GM21528 (cell line): ENCODE measurements around the gene KCNA2.

Experiments
- ATAC-seq: cut with Tn5 transposase; IDR thresholded peaks from one replicate; pipeline ENCODE4 v1.9.1; 2021; ENCODE audit warnings: mild to moderate bottlenecking, moderate library complexity; ENCODE audit not compliant: unreplicated experiment, low FRiP score

The KCNA2 gene

DNA sequence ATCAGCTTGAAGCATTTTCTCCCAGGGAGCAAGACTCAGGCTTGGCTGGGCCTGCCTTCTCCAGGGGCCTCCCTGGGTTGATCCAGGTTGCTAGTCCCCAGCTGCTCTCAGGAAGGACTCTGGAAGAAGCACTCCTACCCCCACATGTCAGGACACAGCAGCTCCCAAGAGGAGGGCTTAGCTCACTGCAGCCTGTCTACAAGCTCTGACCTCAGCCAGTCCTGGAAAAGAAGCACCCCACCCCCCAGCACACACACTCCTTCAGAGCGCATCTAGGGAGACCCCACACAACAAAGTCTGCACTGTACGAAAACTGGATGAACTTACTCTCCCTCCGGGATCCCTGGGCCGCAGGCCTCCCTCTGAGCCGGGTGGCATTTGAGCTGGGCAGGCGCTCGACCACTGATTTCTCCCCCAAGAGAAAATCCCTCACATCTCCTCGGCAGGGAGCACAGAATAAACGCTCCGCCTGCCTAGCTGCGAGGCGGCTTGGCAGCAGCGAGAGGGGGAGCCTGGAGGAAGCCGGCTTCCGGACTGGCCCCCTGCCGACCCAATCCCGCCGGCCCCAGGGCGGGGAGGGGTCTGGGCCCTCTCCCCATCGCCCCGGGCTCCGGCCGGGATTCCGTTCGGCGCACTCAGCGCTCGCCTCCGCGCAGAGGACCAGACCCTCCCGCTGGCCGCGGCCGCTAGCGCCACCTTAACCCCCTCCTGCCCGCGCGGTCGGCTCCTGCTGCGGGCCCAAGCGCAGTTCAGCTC lies at the start of gene KCNA2:
Gene KCNA2, minus strand, starts transcription at position 458 of the 756 bp plus-strand sequence. CDS start 1,576 bp downstream, outside the sequence.
- ATAC-seq, result no peak

DNA sequence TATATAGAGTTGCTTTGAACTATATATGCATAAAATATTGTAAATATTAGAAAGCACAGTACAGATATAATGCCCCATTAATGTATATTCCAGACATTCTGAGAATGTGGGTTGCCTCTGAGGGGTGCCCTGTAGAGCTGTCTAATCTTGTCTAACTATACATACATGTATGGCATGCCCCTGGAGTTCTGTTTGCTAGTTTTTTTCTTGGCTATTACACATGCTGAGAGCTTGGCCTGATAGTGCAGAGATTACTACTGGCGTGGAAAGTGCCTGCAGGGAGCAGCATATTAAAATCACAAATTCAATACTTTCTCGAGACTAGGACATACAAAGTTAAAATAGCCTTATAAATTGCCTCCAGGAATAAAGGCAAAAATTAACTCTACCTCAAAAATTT lies 44.5 kb upstream of the KCNA2 start:
- ATAC-seq, result no peak

DNA sequence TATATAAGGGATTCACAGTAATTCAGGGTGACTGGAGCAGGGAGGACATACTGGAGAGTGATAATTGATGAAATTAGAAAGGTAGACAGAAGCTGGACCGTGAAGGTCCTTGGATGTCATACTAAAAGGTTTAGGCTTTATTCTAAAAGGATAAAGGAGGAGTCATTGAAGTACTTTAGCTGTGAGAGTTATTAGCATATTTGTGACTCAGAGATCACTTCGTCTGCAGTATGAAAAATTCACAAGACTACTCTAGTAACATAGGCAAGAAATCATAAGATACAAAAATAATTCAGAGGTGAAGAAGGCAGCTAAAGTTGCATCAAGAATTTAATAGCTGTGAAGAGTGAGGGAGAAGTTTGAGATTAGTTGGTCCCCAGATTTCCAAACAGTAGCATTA lies 42.3 kb upstream of the KCNA2 start:
- no peak for ATAC-seq

DNA sequence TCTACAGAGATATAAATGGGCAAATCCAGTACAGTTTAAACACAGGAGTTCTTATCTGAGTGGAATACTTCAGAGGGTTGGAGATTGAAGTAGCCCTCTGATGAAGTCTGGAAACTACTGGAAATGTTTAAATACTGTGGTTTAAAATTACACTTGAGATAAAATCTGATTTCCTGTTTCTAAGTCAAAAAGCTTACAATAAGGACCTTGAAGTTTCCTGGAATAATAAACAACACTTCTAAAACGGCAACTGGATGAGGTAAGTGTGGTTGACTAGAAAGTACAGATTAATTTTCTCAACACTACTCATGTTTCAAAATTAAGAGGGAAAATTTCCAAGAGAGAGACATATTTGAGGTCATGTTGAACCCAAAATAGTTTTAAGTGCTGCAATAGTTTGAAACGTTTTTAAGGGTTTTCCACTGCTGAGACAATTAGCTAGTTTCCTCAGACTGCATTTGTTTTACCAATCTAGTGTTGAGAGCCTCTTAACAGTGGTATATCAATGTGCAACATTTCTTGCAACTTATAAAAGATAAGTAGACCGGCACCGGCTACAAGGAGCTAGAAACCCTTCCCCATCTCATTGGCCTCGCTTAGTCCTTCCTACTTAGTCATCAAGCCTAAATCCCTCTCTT lies 41.2 kb upstream of the KCNA2 start:
- no peak for ATAC-seq

DNA sequence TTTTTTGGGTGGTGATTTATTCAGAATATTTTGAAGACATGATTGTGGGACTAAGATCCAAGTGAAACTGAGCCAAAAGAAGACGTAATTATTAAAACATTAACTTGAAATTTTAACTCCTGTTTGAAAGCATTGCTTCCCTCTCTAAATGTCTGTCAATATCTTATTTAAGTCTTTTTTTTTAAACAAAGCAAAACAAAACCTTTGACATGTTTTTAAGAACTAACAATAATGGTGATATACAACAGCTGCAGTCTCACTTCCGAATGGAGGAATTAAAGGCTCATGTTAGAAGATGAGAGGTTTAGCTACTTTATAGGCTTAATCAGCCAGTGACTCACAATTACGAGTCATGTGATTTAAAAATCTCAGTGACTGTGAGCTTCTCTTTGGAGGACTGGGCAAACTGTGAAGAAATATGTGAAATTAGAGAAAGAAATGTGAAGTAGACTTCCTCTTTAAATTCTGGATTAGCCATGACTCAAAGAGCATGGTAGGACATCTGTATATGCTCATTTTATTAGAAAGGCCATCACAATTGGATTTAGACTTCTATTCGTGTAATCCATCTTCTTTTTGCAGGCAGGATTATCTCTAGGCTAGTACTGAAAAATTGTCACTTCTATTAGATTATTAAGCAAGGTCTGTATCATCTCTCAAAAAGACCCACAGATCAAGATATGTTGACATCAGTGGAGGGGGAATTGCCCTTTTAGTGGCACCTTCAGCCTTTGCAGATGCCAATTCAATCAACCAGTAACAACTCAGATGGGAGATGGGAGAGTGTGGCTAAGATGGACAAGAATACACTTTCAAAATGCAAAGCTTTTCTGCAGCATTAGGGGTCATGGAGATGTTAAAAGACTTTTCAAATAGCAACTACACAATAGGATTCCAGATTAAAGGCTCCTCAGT lies 39.9 kb upstream of the KCNA2 start:
- no peak for ATAC-seq

DNA sequence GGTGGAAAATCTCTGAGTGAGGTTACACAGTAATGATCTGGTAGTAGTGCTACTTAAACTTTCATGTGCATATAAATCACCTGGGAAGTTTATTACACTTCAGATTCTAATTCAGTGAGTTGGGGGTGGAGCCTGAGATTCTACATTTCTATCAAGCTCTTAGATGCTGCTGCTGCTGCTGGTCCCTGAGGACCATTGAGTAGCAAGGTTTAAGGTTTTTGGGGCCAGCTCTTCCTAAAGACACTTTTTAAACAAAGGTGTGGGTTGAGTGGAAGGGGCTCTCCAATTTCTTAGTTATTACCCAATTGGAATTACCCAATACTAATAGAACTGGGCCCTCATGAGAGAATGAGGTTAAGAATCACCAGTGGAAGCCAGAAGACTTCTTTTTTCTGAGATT lies 39.1 kb upstream of the KCNA2 start:
- no peak for ATAC-seq

DNA sequence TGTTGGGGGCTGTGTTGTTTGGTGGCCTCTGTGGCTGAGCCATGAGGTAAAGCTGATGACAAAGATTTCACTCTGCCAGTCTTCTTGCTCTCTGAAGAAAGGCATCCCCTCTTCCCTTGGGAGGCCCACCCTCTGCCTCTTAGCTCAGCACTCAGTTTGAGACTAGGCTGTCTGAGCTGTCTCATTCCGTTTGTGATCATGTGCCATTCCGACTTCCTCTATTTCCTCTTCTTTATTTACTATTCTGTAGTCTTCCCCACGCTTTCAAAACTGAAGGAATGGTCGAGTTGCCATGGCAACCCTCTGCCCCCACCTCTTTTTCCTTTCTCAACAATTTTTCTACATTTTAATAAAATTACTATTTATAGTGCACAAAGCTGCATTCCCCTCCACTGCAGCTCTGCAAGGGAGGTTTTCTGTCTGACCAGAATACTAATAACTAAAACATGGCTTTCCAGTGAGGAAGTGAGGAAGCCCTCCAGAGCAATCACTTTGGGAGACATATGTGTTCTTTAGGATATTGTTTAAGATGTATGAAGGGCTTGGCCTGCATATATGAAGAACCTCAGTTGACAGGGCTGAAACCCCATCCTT lies 37.8 kb upstream of the KCNA2 start:
- ATAC-seq, result no peak

DNA sequence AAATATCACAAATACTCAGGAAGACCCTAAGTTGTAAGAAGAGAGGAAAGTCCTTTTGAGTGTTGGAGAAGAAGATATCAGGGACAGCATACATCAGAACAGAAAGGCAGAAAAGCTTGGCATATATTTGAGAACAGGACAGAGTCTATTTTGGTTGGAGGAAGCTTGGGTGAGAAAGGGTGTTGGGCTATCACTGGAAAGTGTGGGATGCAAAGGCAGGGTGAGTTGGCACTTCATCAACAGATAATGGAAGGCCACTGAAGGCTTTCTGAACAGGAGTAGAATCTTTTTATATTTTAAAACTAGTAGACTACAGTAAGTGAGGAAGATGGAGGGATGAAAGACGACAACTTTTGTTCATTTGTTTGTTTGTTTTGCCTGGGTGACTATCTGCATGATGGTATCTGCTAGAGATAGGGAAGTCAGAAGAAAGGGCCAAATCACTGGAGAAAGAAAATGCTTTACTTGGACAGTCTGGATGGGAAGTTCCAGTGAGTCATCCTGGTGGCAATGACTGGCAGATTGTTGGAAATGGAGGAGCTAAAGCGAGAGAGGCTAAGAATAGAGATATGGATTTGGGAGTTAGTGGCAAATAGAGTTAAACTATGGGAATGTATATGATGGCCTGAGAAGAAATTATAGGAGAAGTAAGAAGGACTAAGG lies 33.7 kb upstream of the KCNA2 start:
- no peak for ATAC-seq

DNA sequence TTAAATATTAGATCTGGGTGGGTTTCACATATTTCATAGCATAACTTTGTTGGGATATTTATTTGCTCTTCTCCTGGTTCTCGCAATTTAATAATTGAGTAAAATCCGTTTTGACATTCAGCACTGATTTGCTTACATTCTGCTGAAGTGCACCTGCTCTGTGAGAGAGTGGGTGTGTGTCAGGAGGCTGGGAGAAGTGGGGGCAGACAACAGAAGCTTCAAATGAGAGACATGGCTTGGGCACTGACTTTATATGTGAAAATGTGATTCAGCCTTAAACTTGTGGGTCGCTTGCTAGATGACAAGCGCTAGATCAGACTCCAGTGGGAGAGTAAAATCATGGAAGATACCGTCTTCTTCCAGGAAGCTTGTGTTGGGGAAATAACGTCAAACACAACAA lies 32.4 kb upstream of the KCNA2 start:
- ATAC-seq, result no peak

DNA sequence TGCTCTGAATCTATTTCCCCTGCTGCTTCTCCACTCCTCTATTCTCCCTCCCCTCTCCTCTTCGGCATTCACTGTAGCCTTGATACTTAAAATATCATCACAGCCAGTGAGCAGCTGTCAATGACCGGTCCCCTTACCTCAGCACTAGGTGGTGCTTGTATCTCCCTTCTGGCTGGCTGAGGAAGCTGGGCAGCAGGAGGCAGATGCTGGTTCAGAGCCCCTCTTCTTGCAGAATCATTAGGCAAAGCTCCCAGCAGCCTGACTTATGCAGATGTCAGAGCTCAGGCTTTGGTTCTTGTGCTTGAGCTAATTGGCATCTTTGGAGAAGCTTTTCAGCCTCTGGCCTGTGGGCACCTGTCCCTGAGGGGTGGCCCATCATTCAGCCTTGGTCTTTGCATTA lies 31.9 kb upstream of the KCNA2 start:
- ATAC-seq, result no peak

DNA sequence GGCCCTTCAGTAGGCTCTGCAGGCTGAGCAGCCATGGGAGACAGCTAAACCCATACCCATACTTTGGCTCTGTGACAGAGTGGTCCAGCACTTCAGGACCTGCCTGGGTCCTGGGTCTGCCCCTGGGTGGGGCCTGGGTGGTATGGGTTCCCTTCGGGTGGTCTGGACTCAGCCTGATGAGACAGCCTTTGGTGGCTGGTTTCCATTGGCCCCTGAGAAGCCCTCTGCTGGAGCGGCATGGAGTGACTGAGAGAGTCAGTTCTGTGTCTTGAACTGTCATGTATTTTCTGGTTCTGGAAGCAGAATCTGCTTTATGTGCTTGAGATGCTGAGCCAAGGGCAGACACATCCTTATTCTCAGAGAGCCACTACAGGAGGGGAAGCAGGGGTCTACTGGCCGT lies 31.3 kb upstream of the KCNA2 start:
- ATAC-seq, result no peak

DNA sequence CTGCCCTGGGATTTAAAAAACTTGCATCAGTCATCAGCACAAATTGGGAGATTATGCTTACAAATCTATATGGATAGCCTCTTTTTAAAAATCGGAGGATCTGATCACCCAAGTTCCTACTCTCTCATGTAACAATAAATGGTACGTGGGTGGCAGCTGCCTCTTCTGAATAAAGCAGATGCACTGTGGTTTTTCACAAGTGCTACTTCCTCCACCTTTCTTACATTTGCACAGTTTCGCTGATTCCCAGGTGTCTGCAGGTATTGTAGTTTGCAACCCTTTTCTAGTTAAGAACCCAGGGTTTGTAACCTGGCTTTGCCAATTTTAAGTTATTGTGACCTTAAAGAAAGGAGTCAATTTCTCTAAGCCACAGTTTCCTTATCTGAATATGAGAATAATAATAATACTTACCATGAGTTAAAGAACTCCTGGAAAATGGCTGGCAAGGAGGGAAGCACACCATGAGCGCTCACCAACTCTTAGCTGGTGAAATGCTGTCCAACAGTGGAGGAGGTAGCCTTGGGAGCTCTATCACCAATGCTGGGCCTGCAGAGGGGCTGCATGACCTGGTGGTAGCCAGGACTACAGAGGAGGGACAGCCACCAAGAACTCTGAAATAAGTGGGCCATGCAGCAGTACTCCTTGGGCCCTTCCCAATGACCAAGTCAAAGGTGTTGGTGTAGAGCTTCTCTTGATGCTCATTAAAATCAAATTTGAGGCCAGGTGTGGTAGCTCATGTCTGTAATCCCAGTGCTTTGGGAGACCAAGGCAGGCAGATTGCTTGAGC lies 30.2 kb upstream of the KCNA2 start:
- no peak for ATAC-seq

DNA sequence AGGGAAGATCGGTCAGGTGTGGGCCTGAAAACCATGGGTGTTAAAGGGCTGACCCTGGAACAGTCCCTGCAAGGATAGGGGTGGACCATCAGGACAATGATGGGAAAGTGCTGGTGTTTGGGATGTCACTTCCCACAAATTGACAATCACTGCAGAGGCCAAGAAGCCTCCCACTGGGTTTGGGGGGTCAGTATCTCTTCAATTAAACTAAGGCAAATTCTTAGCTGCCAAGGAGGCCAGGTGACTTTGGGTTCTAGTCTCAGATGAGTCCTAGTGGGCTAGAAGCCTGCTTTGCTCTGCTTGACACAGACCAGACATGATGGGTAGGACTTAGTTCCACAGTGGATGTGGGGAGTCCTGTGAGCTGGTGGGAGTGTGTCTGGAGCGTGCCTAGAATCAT lies 29.3 kb upstream of the KCNA2 start:
- ATAC-seq, result no peak

DNA sequence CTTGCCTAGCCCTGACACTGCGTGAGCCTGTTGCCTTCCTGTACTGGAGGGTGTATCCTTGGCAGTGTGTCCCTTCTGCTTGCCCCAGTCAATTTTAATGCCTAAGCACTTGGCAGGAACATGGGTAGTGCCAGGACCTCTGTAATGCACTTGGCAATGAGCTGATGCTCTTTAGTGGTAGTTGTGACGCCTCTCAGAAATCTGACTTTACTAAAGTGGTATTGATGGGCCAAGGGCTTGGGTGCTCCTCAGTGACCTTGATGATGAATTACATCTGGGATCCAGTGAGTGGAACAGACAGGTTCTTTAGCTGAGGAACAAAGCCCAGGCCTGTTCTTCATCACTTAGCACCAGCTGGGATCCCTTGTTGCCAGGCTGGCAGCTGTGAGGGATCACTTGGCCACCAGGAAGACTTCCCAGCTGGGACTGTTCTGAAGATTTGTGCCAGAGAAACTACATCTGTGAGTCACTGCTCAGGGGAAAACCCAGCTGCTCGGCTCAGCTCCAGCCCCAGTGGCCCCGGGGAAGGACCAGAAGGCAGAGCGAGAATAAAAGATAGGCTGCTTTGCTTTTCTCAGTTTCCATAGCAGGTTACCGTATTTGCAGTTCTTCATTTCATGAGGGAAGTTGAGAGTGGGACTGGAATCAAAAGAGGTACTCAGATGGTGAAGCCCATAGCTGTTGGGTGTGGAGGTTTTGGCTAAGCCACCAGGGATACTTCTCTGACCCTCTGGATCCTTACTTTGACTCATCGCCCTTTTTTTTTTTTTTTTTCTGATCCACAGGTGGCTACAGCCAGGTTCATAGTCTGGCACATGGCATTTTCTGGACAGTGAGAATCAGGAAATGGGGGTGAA lies 28.5 kb upstream of the KCNA2 start:
- ATAC-seq, result peak; percentile 67

DNA sequence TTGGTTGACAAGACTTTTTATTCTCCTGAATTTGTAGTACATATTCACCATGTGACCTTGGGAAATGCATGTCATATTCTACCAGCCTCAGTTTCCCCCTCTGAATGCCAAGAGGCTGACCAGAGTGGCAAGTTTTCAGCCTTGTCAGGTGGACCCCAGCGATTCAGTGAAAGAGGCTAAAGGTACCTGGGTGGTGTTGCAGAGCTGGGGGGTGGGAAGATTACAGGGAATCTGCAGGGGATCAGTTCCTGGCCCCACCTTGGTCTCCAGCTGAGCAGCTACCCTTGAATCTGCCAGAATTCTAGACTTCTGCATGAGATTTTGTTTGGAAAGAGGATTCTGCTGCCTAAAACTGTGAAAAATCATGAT lies 27.9 kb upstream of the KCNA2 start:
- ATAC-seq, result no peak

DNA sequence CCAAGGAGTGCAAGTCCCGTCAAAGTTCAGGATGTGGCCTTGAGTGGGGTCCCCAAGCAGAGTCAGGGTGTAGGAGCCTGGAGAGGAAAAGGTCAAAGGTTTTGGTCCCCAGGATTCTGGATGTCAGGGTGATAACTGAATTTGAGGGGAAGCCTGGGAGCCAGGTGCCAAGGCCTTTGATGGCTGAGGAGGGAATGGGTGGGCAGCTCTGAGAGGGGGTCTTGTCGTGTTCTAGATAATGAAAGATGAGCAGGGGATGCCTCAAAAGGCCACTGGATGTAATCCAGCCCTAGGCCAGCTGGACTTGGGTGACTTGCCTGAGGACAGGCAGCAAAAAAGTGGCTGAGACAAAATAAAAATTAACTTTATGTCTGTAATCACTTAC lies 27.5 kb upstream of the KCNA2 start:
- ATAC-seq, result no peak

DNA sequence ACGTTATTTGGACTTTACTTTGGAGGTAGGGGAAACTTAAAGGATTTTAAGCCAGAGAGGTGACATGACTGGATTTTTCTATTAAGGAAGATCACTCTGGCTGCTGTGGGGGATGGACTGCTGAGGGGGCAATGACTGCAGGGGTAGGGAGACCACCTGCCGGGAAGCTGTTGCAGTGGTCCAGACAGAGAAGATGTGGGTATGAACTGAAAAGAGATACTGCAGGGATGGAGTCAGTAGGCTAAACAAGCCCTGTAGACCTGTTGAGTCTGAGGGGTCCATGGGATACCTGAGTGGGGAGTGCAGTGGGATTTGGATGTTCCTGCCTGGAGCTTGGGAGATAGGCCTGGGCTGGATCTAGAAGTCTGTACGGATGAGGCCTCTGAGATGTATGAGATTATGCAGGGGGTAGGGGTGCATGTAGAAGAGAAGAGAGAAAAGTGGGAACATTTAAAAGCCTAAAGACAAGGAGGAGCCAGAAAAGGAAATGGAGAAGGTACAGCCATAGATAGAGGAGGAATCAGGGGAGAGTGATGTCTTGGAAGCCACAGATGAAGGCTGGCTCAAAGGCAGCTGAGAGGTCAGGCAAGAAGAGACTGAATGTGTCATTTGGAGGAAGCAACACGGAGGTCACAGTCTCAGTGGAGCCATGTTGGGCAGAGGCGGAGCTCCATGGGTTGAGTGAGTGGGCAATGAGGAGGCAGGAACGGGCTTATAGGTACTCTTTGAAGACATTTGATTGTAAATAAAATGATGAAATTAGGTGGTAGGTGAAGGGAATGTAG lies 25.9 kb upstream of the KCNA2 start:
- no peak for ATAC-seq
